Stimulated activated CD4-positive, alpha-beta T cell treated with anti-CD3 and anti-CD28 coated beads, Interleukin-4, amount 100 ng/mL, for 4 hours (primary cell): ENCODE results near the gene PLCB3.
"Not testable (repeated sequence)": the region's sequence is repeated elsewhere in the genome, so short reads cannot be mapped to it uniquely, and the experiment has no call there.

Experiments used
- DNase-seq, 2 experiments: peaks; one replicate each; pipeline ENCODE4 v3.0.0-alpha.2; 2020

Gene PLCB3

DNA sequence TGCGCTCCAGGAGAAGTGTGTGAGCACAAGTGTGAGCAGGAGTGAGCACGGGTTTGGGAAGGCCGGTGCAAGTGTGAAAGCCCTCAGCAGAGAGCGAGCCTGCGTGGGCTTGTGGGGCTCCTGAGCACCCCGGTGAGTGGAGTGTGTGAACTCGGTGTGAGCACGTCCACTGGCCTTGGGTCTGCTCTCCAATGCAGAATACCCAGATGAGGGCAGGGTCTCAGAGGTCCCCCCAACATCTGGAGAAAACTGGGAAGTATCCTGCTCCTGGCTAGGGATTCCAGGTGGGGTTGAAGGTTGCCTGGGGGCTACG is 55.2 kb downstream of the PLCB3 start:
- no peak for DNase-seq

GRCh38 chr11:64306876-64307622 is 55.7 kb downstream of the PLCB3 start:
- no peak for DNase-seq

- not testable (repeated sequence) for DNase-seq
Observed at GRCh38 chr11:64307795-64308194, 56.5 kb downstream of the PLCB3 start.

DNA sequence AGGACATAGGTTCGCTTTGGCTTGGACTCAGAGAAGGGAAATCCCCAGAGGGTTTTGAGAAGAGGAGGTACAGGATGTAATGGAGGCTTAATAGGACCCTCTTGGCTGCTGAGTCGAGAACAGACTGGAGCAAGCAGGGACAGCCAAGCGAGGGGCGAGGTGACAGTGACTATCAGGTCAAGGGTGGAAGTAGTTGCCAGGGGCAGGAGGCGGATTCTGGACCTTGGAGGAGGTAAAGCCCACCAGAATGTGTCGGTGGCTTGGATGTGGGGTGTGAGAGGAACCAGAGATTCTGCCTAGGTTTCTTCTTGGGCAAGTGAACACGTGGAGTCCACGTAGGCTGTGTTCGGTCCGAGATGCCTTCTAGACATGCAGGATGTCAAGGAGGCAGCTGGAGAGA is 61.6 kb downstream of the PLCB3 start:
- DNase-seq, result no peak

- no peak for DNase-seq
Observed at GRCh38 chr11:64313491-64314145, 62.3 kb downstream of the PLCB3 start.

DNA sequence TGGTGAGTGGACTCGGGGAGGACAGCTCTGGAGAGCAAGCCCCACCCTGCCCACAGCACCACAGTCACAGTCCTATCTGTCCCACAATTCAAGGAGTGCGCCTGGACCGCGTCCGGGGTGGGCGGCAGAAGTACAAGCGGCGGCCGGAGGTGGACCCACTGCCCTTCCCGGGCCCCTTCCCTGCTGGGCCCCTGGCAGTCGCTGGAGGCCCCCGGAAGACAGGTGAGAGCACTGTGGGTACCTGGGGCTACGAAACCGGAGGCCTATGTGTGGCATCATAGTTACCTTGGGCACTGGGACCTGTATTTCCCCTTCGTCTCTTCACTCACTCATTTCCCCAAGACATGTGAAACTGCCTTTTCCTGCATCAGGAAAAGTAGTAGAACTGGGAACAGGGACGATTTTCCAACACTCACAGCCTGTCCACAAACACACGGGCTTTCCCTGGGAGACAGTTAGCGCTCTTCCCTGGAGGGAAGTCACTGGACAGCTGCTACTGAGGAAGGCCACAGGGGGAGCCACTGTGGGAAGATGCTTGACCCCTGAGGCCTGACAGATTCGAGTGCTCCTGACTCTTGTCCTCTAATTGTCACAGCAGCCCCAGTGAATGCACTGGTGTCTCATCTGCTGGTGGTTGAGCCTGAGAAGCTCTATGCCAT is 62.9 kb downstream of the PLCB3 start:
- DNase-seq, result no peak

DNA sequence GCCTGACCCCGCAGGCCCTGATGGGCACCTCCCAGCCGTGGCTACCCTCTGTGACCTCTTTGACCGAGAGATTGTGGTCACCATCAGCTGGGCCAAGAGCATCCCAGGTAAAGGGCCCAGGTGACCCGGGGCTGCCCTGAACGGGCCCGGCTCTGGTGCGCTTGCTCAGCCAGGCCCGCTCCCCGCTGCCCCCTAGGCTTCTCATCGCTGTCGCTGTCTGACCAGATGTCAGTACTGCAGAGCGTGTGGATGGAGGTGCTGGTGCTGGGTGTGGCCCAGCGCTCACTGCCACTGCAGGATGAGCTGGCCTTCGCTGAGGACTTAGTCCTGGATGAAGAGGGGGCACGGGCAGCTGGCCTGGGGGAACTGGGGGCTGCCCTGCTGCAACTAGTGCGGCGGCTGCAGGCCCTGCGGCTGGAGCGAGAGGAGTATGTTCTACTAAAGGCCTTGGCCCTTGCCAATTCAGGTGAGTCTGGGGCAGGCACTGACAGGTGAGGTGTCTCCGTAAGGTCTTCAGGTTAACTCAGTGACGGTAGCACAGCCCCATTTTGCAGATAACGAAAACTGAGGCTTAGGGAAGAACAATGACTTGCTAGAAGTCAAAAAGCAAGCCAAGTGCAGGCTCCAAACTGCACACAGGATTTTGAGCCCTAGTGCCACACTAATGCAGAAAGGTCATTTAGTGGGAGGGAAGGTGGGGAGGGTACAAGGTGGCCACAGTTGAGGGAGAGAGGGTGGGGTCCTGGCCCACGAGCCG is 63.7 kb downstream of the PLCB3 start:
- DNase-seq, result no peak

DNA sequence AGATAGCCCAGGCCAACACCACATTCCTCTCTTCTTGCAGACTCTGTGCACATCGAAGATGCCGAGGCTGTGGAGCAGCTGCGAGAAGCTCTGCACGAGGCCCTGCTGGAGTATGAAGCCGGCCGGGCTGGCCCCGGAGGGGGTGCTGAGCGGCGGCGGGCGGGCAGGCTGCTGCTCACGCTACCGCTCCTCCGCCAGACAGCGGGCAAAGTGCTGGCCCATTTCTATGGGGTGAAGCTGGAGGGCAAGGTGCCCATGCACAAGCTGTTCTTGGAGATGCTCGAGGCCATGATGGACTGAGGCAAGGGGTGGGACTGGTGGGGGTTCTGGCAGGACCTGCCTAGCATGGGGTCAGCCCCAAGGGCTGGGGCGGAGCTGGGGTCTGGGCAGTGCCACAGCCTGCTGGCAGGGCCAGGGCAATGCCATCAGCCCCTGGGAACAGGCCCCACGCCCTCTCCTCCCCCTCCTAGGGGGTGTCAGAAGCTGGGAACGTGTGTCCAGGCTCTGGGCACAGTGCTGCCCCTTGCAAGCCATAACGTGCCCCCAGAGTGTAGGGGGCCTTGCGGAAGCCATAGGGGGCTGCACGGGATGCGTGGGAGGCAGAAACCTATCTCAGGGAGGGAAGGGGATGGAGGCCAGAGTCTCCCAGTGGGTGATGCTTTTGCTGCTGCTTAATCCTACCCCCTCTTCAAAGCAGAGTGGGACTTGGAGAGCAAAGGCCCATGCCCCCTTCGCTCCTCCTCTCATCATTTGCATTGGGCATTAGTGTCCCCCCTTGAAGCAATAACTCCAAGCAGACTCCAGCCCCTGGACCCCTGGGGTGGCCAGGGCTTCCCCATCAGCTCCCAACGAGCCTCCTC is 64.6 kb downstream of the PLCB3 start:
- not testable (repeated sequence) for DNase-seq

DNA sequence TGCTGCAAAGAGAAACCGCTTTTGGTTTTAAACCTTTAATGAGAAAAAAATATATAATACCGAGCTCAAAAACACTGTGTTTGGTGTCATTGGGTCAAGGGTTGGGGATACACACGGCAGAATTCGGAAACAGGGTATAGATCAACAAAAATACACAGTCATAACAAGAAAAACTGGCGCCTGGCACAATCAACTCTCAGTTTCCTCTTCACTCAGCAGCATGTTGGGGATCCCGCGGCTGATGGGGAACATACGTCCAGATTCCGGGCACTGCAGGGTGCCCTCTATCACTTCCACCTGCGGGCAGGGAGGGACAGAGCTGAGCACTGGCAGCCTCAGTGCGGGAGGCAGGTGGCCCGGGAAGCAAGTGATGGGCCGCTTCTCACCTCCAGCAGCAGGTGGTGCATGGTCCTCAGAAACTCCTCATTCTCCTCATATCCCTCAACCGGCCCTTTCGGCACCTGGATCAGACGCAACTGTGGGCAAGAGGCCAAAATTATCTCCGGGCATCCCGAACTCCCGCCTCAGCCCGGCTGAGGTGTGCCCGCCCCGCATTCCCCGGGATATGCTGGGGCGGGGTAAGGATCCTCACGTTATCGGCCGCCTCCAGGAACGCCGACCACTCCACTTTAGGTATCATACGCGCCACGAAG is 65.5 kb downstream of the PLCB3 start:
- DNase-seq, result peak in 1 of 2 experiments; percentile 27

- peak; percentile 88 to 97 for DNase-seq
Observed at GRCh38 chr11:64317325-64317960, 66.1 kb downstream of the PLCB3 start, which contains the start of gene TRMT112. TRMT112 (minus strand) TSS chr11:64317559; CDS start chr11:64317526, 33 bp downstream.

DNA sequence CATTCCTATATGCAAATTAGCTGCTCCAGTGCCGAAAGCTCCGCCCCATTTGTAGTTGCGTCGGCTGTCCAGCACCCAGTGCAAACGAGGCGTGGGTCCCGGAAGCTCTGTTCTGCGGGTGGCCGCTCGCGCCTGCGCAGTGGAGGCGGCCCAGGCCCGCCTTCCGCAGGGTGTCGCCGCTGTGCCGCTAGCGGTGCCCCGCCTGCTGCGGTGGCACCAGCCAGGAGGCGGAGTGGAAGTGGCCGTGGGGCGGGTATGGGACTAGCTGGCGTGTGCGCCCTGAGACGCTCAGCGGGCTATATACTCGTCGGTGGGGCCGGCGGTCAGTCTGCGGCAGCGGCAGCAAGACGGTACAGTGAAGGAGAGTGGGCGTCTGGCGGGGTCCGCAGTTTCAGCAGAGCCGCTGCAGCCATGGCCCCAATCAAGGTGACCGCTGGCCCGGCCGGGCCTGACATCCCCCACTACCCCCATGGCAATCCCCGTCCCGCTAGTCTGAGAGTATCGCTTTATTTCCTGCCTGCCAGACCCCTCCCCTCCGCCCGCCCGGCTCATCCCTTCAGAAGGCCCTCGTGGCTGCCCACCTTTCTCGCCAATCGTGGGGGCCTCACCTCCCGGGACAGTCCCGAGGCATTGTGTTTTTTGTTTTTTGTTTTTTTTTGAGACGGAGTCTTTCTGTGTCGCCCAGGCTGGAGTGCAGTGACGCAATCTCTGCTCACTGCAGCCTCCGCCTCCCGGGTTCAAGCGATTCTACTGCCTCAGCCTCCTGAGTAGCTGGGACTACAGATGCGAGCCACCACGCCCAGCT is 66.8 kb downstream of the PLCB3 start, which contains the start of gene PRDX5:
Gene PRDX5, plus strand, starts transcription at position 161 of the 805 bp plus-strand sequence. Its CDS starts 95 bp downstream, at position 256.
- DNase-seq, result peak; percentile 90 to 95
